Stimulated activated naive B cell treated with anti-CD40 and anti-IgM and Interleukin-4, amounts not matched to agents 10 μg/mL and 1 μg/mL and 100 μg/mL, for 72 hours (primary cell): ENCODE measurements around the gene ARL4D.
"Not testable (repeated sequence)": the region's sequence is repeated elsewhere in the genome, so short reads cannot be mapped to it uniquely, and the experiment has no call there.

ENCODE experiments used
- ATAC-seq, 2 donors: fragments of 150-1000 bp; cut with Tn5 transposase; replicated peaks; 2 replicates each; pipeline ENCODE4 v1.10.0; 2021; ENCODE audit warnings: moderate library complexity in 1 of 2
- DNase-seq: peaks from one replicate; pipeline ENCODE4 v3.0.0; 2021
- H3K27ac Mint-ChIP-seq: one replicate; pipeline ENCODE4 v1.8.0; 2022; ENCODE audit warnings: mild to moderate bottlenecking, mixed read lengths
- H3K27me3 Mint-ChIP-seq, 2 donors: one replicate each; pipeline ENCODE4 v1.8.0; 2022; ENCODE audit warnings: mixed read lengths in 2 of 2
- H3K36me3 Mint-ChIP-seq, 2 donors: one replicate each; pipeline ENCODE4 v1.8.0; 2022; ENCODE audit warnings: mixed read lengths in 2 of 2, mild to moderate bottlenecking in 1 of 2
- H3K4me1 Mint-ChIP-seq, 2 donors: one replicate each; pipeline ENCODE4 v1.8.0; 2022; ENCODE audit warnings: mixed read lengths in 2 of 2, mild to moderate bottlenecking in 1 of 2
- H3K4me3 Mint-ChIP-seq, 2 donors: one replicate each; pipeline ENCODE4 v1.8.0; 2022; ENCODE audit warnings: mild to moderate bottlenecking in 2 of 2, mixed read lengths in 2 of 2, moderate library complexity in 1 of 2
- H3K9me3 Mint-ChIP-seq, 2 donors: one replicate each; pipeline ENCODE4 v1.8.0; 2022; ENCODE audit warnings: mixed read lengths in 2 of 2, mild to moderate bottlenecking in 1 of 2

The ARL4D gene

DNA sequence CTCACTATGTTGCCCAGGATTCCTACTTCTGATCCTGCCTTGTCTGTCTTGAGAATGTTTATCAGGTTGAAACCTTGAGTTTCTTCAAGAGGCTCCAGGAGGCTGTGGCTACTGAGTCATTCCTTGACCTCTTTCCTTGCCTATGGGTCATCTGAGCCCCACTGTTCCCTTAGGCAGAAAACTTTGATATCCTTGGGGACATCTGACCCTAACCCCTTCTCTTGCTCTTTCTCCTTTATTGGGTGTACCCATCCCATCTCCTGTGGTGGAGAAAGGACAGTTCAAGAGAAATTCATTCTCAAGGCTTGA, 12.5 kb downstream of the ARL4D start:
- DNase-seq (no peak), ATAC-seq (no peak)
- no peak overlapping the region for H3K4me3 Mint-ChIP-seq
- H3K36me3 Mint-ChIP-seq = no peaks in the 10 kb centered on the region
- H3K27ac Mint-ChIP-seq = no peak overlapping the region
- peaks cover 0 to 1% of the 10 kb centered on the region in 2 donors for H3K4me1 Mint-ChIP-seq
- H3K27me3 Mint-ChIP-seq = peaks cover 7 to 31% of the 10 kb centered on the region in 2 donors
- no peaks in the 10 kb centered on the region for H3K9me3 Mint-ChIP-seq

DNA sequence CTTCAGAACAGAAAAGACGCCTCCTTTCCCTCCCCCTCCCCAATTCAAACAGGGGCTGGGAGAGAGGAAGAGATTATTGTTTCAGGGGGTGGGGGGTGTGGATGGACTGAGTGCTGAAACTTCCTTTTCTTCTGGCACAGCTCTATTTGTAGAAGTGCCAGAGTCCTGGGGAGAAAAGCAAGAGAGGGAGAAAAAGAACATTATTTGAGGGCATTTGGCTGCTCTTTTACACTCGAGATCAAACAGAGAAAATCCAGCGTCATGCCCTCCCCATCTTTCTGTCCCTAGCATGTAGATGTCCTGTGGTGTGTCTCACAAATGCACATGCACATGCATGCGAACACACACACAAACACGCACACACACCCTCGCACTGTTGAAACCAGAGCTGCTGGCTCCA, 13.0 kb downstream of the ARL4D start:
- no peak for ATAC-seq
- no peak overlapping the region for H3K27ac Mint-ChIP-seq
- H3K36me3 Mint-ChIP-seq = no peaks in the 10 kb centered on the region
- no peak for DNase-seq
- no peaks in the 10 kb centered on the region for H3K9me3 Mint-ChIP-seq
- H3K27me3 Mint-ChIP-seq = peaks cover 11 to 35% of the 10 kb centered on the region in 2 donors
- peaks cover 0 to 1% of the 10 kb centered on the region in 2 donors for H3K4me1 Mint-ChIP-seq
- H3K4me3 Mint-ChIP-seq = no peak overlapping the region

DNA sequence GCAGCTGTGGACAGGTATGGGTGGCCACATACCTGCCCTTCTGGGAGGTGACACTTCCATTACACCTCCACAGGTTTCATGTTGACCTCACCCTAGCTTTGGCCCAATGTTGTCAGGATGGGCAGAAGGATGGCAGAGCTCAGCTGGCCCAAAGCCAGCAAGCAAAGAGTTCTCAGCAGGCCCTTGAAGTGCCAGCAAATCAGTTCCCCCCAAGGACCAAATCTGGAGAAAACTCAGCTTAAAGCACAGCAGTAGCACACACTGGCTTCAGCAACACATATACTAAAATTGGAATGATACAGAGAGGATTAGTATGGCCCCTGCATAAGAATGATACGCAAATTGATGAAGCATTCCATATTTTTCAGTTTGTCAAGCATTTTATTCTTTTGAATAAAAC, 13.4 kb downstream of the ARL4D start:
- Mint-ChIP-seq H3K9me3 (no peaks in the 10 kb centered on the region), H3K36me3 (no peaks in the 10 kb centered on the region), H3K27ac (no peak overlapping the region), H3K4me1 (peaks cover 0 to 1% of the 10 kb centered on the region in 2 donors), H3K4me3 (no peak overlapping the region), H3K27me3 (peaks cover 15 to 39% of the 10 kb centered on the region in 2 donors)
- DNase-seq (no peak), ATAC-seq (no peak)

DNA sequence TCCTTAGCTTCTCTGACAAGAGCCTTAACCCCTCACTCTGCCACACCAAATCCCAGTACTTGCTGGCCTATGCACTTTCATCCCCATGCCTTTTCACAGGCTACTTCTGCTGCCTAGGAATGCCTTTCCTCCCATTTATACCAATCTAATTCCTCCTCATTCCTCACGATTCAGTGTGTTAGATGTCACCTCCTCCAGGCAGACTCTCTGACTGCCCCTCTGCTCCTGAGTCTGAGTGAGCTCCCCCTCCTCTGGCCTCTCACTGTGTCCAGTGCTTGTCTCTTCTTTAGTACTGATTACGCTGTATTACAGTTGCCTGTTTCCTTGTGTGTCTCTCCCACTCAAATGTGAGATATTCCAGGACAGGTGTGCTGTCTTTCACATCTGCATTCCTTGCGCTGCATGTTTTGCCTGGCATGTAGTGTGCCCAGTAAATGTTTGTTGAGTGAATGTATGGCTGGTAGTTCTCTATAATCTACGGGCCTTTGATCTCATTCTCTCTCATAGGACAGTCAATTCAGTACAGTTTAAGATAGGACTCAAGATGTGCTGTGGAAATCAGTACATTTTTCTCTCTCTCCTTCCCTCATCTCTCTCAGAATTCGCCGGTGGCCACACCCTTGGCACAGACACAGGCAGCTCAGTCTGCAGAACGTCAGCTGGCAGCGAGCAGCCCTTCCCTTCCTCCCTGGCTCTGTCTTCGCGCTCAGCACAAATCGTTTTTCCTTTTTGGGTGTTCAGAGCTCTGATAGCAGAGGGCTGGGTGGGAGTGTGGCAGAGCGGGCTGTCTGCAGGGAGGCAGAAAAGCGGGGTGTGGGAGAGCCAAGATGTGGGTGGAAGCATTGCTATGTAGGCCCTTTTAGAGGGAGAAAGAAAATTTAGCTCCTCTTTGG, 18.5 kb downstream of the ARL4D start:
- no peak overlapping the region for H3K4me3 Mint-ChIP-seq
- H3K27ac Mint-ChIP-seq = no peak overlapping the region
- no peak for ATAC-seq
- no peak for DNase-seq
- H3K9me3 Mint-ChIP-seq = no peaks in the 10 kb centered on the region
- no peaks in the 10 kb centered on the region for H3K4me1 Mint-ChIP-seq
- peaks cover 21 to 37% of the 10 kb centered on the region in 2 donors for H3K27me3 Mint-ChIP-seq
- no peaks in the 10 kb centered on the region for H3K36me3 Mint-ChIP-seq

DNA sequence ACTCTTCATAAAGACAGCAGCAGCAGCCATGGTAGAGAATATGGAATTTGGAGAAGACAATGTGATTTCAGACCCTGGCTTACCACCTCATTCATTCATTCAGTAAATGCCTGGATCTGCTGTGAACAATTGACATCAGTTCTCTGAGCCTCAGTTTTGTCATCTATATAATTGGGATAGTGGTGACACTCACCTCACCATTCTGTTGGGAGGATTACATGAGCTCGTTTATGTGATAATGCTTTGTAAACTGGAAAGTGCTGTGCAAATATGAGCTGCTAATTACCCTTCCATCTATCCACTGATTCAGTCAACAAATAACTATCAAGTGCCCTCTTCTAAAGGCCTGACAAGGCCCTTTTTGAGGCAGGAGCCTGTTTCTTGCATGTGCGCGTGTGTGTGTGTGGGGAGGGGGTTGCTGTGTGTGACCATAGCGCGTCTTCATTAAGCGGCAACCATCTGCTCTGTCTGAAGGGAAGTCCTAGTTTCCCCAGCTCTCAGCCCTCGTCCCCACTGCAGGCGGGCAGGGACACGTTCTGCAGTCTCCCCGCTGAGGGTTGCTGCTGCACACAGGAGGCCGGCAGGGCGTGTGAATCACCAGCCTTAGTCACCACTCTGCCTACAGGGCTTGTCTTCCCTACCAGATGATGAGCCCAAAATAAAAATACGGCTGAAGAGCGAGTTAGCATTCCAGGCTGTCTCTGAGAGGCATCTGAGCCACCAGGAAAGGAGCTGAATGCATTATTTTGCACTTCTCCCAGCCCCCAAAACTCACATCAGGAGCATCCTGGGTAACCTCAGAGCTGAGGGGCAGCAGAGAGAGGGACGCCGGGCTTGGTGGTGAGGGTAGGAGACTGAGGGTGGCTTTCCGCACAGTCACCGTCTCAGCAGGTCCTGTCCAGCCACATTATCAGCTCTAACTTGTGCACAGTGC, 19.9 kb downstream of the ARL4D start:
- H3K4me1 Mint-ChIP-seq = no peaks in the 10 kb centered on the region
- no peak for ATAC-seq
- peaks cover 21 to 37% of the 10 kb centered on the region in 2 donors for H3K27me3 Mint-ChIP-seq
- no peak for DNase-seq
- H3K27ac Mint-ChIP-seq = no peak overlapping the region
- H3K36me3 Mint-ChIP-seq = no peaks in the 10 kb centered on the region
- no peak overlapping the region for H3K4me3 Mint-ChIP-seq
- H3K9me3 Mint-ChIP-seq = no peaks in the 10 kb centered on the region

DNA sequence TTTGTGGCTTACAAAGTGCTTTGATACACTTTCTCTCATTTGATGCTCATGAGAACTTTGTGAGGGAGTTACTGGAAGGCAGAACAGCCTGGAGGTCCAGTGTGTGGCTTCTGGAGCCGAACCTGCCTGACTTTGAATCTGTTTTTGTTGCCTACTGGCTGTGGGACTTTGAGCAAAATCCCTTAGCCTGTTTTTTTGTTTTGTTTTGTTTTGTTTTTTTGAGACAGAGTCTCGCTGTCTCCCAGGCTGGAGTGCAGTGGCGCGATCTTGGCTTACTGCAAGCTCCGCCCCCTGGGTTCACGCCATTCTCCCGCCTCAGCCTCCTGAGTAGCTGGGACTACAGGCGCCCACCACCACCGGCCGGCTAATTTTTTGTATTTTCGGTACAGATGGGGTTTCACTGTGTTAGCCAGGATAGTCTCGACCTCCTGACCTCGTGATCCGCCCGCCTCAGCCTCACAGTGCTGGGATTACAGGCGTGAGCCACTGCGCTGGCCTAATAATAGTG, 20.6 kb downstream of the ARL4D start:
- not testable (repeated sequence) for H3K4me3 Mint-ChIP-seq, DNase-seq, H3K4me1 Mint-ChIP-seq, H3K9me3 Mint-ChIP-seq, H3K36me3 Mint-ChIP-seq, H3K27ac Mint-ChIP-seq, ATAC-seq
- H3K27me3 Mint-ChIP-seq = peaks cover 21 to 37% of the 10 kb centered on the region in 2 donors

DNA sequence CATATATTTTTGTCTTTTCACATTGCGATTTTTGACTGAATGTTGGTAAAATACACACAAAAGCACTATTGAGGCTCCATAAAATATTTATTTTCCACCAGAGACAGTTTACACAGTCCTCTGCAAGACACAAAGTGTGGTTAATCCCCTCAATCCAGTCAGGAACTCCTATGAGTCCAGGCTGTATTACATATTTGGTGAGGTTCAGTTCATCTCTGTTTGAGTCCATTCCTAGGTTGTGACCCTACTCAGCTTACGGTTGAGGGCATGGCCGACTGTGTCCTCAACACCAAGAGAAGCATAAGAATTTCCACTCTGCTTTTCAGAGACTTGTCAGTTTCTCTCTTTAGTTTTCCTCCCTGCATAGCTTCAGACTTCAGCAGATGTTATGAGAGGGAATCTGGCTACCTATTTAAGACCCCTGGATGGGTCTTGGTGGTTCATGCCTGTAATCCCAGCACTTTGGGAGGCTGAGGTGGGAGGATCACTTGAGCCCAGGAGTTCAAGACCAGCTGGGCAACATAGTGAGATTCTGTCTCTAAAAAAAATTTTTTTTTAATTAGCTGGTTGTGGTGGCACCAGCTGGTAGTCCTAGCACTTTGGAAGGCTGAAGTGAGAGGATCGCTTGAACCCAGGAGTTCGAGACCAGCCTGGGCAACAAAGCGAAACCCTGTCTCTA, 25.1 kb downstream of the ARL4D start:
- Mint-ChIP-seq H3K4me1 (peaks cover 0 to 4% of the 10 kb centered on the region in 2 donors), H3K27ac (peak overlapping the region; percentile 69), H3K4me3 (no peak overlapping the region), H3K9me3 (no peaks in the 10 kb centered on the region), H3K27me3 (peaks cover 5 to 8% of the 10 kb centered on the region in 2 donors), H3K36me3 (no peaks in the 10 kb centered on the region)
- ATAC-seq = no peak
- DNase-seq = no peak

DNA sequence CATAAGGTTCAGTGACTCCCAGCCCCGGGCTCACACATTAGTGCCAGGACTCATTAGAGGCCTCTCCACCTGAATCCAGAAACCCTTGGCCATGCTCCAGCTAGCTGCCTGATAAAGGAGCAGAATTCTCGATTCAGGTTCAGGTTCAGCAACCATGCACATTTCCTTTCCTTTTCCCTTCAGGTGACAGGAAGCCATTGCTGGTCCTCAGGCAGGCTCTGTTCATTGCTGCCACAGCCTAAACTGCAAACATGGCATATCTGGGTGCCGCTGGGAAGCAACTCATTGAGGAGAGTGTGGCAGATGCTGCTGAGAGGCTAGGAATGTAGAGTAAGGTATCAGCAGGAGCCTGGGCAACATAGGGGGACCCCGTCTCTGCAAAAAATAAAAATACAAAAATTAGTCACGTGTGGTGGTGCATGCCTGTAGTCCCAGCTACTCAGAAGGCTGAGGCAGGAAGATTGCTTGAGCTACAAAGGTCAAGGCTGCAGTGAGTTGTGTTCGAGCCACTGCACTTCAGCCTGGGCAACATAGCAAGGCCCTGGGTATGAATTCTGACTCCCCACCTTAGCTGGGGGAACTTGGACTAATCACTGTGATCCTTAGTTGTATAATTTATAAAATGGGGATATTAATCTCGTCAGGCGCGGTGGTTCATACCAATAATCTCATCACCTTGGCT, 28.7 kb downstream of the ARL4D start:
- Mint-ChIP-seq H3K27me3 (peaks cover 14 to 19% of the 10 kb centered on the region in 2 donors), H3K4me1 (peaks cover 0 to 5% of the 10 kb centered on the region in 2 donors), H3K9me3 (no peaks in the 10 kb centered on the region), H3K27ac (no peak overlapping the region), H3K36me3 (no peaks in the 10 kb centered on the region), H3K4me3 (no peak overlapping the region)
- no peak for ATAC-seq
- no peak for DNase-seq

DNA sequence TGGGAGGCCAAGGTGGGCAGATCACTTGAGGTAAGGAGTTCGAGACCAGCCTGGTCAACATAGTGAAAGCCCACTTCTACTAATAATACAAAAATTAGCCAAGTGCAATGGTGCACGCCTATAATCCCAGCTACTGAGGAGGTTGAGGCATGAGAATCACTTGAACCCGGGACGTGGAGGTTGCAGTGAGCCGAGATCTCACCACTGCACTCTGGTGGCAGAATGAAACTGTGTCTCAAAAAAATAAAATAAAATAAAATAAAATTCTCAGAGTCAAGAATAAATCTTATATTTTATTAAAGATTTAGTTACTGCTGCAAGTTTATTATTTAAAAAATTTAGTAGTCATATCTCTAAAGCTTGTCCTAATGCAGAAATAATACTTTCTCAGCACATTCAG, 29.7 kb downstream of the ARL4D start:
- H3K27ac Mint-ChIP-seq = no peak overlapping the region
- no peak for DNase-seq
- H3K27me3 Mint-ChIP-seq = peaks cover 15 to 23% of the 10 kb centered on the region in 2 donors
- H3K4me3 Mint-ChIP-seq = no peak overlapping the region
- H3K36me3 Mint-ChIP-seq = no peaks in the 10 kb centered on the region
- no peak for ATAC-seq
- H3K9me3 Mint-ChIP-seq = no peaks in the 10 kb centered on the region
- H3K4me1 Mint-ChIP-seq = peaks cover 0 to 5% of the 10 kb centered on the region in 2 donors

DNA sequence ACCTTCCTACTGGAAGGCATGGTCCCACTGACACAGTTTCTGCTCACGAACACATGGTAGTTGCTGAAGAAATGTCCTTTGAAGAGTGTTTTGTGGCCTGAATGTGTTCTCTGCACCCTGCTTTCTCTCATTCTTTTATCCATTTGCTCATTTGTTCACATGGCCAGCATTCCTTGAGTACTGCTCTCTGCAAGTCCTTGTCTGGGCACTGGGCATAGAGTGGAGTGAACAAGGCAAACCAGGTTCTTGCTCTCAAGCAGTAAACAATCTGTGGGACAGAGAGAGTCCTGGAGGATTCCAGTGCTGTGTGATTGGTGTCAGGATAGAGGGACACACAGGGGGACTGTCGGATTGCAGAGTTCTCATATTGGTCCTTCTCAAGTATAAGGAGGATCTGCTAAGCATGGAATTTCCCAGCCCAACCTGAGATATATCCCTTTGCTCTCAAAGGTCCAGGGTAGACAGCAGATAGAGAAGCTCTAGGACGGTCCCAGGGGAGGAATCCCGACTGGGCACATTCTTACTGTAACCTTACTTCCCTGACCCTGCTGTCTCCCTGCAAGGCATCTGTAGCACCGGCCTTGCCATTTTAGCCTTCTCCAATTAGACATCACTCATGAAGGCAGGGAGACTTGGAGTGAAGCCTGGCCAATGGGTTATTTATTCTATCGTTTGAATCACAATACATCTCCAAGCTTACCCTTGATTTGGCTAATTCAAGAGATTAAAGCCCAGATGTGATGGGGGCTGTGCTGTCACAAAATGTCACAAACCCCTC, 32.3 kb downstream of the ARL4D start:
- Mint-ChIP-seq H3K9me3 (no peaks in the 10 kb centered on the region), H3K27ac (no peak overlapping the region), H3K4me3 (no peak overlapping the region), H3K4me1 (peaks cover 0 to 5% of the 10 kb centered on the region in 2 donors), H3K36me3 (no peaks in the 10 kb centered on the region), H3K27me3 (peaks cover 33 to 41% of the 10 kb centered on the region in 2 donors)
- no peak for DNase-seq
- ATAC-seq = no peak

DNA sequence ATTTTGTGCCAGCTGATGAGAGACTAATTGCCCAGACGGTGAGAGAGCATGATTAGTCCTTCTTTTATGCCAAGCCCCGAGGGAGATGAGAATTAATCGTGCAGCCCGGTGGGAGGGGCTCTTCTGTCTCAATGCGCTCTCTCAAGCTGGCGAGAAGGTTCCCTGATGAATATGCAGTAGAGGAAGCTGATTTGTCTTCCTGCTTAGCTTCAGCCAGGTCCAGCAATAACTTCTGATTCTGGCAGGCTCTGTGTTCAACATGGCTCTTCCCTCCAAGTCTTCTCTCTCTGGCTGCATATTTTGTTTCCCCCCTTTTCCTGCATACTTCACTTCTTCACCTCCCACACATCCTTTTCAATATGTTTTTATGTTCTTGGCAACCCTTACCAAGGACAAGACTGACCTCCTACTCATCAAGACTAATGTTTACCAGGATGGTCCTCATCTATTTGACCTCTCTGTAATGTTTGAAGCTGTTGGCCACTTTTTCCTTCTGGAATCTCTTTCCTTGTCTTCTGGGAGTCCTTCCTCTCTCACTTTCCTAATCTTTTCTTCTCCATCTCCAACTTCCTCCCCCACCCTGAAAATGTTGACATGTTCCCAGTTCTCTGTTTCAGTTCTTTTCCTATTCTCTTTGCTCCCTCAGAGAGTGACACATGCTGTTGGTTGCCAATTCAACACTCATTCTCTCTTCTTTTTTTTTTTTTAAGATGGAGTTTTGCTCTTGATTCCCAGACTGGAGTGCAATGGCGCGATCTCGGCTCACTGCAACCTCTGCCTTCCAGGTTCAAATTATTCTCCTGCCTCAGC, 33.1 kb downstream of the ARL4D start:
- ATAC-seq = no peak
- no peak for DNase-seq
- peaks cover 33 to 42% of the 10 kb centered on the region in 2 donors for H3K27me3 Mint-ChIP-seq
- peaks cover 0 to 5% of the 10 kb centered on the region in 2 donors for H3K4me1 Mint-ChIP-seq
- no peak overlapping the region for H3K4me3 Mint-ChIP-seq
- no peaks in the 10 kb centered on the region for H3K36me3 Mint-ChIP-seq
- no peaks in the 10 kb centered on the region for H3K9me3 Mint-ChIP-seq
- no peak overlapping the region for H3K27ac Mint-ChIP-seq

DNA sequence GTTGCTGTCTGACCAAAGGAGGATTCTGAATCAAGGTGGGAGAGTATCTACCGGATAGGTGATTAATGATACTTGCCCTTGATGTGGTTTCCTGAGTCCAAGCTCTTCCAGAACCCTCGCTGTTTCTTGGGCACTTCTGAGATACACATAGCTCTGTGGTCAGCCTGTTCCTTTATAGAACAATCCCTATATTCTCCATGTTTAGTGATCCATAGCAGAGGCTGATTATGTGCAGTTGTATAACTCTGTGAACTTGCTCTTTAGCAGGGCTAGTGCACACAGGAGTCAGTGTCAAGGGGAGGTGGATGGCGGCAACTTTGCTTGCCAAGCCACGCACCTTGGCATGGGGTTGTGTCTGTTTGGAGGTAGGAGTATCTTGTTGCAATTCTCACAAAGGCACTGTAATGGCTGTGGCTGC, 36.1 kb downstream of the ARL4D start:
- no peak for ATAC-seq
- no peak overlapping the region for H3K27ac Mint-ChIP-seq
- peaks cover 0 to 1% of the 10 kb centered on the region in 2 donors for H3K4me1 Mint-ChIP-seq
- no peaks in the 10 kb centered on the region for H3K36me3 Mint-ChIP-seq
- no peak overlapping the region for H3K4me3 Mint-ChIP-seq
- no peaks in the 10 kb centered on the region for H3K9me3 Mint-ChIP-seq
- peaks cover 29 to 42% of the 10 kb centered on the region in 2 donors for H3K27me3 Mint-ChIP-seq
- DNase-seq = no peak
